ENCODE measurements around the gene KIF5B.
"Not testable (repeated sequence)": the region's sequence is repeated elsewhere in the genome, so short reads cannot be mapped to it uniquely, and the experiment has no call there.

The KIF5B gene

GRCh38 chr10:32056136-32057035 is at the start of gene KIF5B:
TSS of gene KIF5B (minus strand) at chr10:32056425. CDS start at chr10:32055973, 452 bp downstream.
- peak; percentile 93 for DNase-seq

GRCh38 chr10:32105782-32106382 is 49.7 kb upstream of the KIF5B start:
- no peak for DNase-seq

GRCh38 chr10:32104622-32105509 is 48.6 kb upstream of the KIF5B start:
- no peak for DNase-seq

GRCh38 chr10:32104181-32104580 is 48.0 kb upstream of the KIF5B start:
- no peak for DNase-seq

- DNase-seq = no peak
These were observed 47.5 kb upstream of the KIF5B start for GRCh38 chr10:32103721-32104120.

DNA sequence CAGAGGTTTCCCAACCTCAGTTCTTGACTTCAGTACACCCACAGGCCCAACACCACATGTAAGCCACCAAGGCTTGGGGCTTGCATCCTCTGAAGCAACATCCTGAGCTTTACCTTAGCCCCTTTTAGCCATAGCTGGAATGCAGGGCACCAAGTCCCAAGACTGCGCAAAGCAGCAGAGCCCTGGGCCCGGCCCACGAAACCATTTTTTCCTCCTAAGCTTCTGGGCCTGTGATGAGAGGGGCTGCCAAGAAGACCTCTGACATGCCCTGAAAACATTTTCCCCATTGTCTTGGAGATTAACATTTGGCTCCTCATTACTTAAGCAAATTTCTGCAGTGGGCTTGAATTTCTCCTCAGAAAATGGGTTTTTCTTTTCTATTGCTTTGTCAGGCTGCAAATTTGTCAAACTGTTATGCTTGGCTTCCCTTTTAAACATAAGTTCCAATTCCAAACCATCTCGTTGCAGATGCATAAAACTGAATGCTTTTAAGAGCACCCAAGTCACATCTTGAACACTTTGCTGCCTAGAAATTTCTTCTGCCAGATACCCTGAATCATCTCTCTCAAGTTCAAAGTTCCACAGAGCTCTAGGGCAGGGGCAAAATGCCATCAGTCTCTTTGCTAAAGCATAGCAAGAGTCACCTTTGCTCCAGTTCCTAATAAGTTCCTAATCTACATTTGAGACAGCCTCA is 42.5 kb upstream of the KIF5B start:
- DNase-seq = not testable (repeated sequence)

- no peak for DNase-seq
These were observed 39.0 kb upstream of the KIF5B start for GRCh38 chr10:32095116-32095733.

DNA sequence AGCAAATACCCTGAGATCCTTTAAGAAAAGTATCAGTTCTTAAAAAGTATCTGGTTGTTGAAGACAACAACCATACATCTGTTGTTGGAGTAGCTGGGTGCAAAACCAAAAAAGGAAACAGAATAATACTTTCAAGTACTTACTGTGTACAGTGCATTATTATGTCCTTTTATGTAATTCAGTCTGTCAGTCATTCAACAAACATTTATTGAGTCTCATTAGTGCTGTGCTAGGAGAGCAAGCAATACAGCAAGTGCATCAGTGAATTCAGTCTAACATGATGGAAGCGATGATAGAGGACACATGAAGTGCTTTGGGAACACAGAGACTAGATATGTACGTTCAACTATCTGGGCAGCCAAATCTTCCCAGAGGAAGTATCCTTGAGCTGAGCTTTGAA is 37.4 kb upstream of the KIF5B start:
- DNase-seq = no peak

DNA sequence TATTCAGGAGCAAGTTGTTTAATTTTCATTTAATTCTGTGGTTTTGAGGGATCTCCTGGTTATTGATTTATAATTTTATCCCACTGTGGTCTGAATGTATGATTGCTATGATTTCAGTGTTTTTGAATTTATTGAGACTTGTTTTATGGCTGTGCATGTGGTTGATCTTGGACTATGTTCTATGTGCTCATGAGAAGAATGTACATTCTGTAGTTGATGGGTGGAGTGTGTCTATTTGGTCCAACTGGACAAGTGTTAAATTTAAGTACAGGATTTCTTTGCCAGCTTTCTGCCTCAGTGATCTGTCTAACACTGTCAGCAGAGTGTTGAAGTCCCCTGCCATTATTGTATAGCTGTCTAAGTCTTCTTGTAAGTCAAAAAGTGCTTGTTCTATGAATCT is 34.8 kb upstream of the KIF5B start:
- DNase-seq = no peak

- DNase-seq = peak; percentile 80
These were observed 28.1 kb upstream of the KIF5B start for GRCh38 chr10:32084185-32084851.

GRCh38 chr10:32077896-32078485 is 21.8 kb upstream of the KIF5B start:
- no peak for DNase-seq

GRCh38 chr10:32073659-32074058 is 17.4 kb upstream of the KIF5B start:
- no peak for DNase-seq

GRCh38 chr10:32073128-32073527 is 16.9 kb upstream of the KIF5B start:
- DNase-seq = no peak

DNA sequence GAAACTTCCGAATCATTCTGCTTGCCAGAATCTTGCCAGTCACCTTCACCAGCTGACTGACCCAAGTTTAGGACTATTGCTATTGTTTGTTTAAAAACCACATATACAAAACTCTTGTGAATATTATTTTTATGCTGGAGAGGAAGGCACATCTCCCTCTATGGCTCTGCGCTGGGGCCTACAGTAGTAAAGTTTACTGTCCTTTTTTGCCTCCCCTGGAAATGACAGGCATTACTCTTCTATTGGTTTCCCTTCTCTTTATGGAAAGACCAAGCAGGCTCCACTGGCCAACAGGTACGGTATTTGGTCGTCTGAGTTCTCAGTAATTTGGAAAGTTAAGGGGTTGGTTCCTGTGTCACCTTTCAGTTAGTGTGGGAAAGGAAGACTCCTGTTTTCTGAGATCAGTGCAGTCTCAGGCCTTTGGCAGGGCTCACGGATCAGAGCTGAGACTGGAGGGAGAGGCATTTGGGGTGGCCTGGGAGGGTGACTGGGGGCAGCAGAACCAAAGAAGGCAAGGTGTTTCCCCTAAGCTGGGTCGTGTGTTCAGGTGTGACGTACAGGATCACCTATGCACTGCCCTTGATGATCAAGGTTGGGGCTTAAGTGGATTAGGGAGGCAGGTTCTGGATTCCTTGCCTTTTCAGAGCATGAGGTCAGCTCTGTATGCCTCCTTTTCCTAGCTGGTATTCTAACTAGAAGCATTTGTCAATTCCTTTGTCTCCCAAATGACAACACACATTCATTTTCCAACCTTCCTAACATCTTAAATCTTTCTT is 16.0 kb upstream of the KIF5B start:
- DNase-seq = no peak

- no peak for DNase-seq
These were observed 14.4 kb upstream of the KIF5B start for GRCh38 chr10:32070645-32071044.

DNA sequence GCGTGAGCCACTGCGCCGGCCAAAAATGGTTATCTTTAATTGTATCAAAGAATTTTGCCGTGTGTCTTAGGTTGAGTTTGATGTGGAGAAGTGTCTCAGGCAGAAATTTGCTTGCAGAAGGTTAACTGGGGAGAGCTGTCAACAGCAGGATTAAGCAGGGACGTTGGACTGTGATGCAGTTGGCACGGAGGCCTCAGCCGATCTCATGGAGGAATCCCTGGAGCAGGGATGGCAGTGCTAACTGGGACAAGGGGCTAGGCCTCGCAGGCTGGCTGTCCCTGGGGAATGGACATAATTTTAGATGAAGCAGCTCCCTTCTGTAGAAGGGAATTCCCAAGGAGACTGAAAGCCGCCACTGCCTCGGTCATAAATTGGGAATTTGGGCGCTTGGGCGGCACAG is 12.3 kb upstream of the KIF5B start:
- no peak for DNase-seq

- DNase-seq = not testable (repeated sequence)
These were observed 11.7 kb upstream of the KIF5B start for GRCh38 chr10:32067931-32068330.

DNA sequence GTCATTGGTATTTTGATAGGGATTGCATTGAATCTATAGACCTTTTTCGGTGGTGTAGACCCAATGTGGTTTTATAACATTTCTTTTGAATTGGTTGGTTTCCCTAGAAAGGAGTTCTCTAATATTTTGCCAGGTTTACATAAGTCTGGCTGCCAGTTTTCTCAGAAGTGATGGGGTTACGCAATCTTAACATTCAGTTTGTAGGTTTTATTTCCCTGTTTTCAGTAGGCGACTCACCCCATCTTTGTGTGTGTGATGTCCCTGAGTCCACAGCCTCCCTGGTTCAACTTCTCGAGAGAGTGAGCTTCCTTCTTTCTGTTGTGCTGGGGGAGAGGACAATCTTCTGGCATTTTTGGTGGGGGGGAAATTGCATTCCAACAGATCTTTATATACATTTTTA is 9.6 kb upstream of the KIF5B start:
- no peak for DNase-seq

GRCh38 chr10:32061440-32061839 is 5.2 kb upstream of the KIF5B start:
- no peak for DNase-seq

DNA sequence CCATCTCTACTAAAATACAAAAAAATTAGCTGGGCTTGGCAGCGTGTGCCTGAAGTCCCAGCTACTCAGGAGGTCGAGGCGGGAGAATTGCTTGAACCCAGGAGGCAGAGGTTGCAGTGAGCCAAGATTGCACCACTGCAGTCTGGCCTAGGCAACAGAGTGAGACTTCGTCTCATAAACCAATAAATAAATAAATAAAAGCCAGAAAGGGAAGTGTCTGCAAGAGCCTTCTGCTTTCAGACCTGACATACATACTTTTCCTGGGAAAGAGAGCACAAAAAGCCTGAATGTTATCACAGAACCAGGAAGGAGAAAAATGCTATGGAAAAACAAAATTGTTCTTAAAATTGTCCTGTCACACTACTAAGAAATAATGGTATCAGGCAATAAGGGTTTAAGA is 4.1 kb upstream of the KIF5B start:
- no peak for DNase-seq

Measured in femur (tissue), 1 donor.